Vagina (tissue), 2 donors: Measurements from ENCODE around the gene ETV5.

ENCODE experiments used
- POLR2A ChIP-seq, 2 donors: fragments of 450-650 bp; IDR thresholded peaks; one replicate each; pipeline ENCODE4 v1.6.1; 2017; ENCODE audit warnings: antibody characterized with exemption in 2 of 2, mild to moderate bottlenecking in 2 of 2, moderate library complexity in 2 of 2
- TF ChIP-seq, protein P1 (sequence below), 3 experiments: fragments of 450-650 bp in 2 of 3; fragments of 200-600 bp in 1 of 3; sonication (generic) in 1 of 3; IDR thresholded peaks; one replicate each; pipeline ENCODE4 v1.5.1; 2017 to 2019; ENCODE audit warnings: antibody characterized with exemption in 3 of 3, mild to moderate bottlenecking in 2 of 3, moderate library complexity in 2 of 3

GRCh38 chr3:186069199-186069598 is 39.7 kb downstream of the ETV5 start:
- TF ChIP-seq, protein P1, sequence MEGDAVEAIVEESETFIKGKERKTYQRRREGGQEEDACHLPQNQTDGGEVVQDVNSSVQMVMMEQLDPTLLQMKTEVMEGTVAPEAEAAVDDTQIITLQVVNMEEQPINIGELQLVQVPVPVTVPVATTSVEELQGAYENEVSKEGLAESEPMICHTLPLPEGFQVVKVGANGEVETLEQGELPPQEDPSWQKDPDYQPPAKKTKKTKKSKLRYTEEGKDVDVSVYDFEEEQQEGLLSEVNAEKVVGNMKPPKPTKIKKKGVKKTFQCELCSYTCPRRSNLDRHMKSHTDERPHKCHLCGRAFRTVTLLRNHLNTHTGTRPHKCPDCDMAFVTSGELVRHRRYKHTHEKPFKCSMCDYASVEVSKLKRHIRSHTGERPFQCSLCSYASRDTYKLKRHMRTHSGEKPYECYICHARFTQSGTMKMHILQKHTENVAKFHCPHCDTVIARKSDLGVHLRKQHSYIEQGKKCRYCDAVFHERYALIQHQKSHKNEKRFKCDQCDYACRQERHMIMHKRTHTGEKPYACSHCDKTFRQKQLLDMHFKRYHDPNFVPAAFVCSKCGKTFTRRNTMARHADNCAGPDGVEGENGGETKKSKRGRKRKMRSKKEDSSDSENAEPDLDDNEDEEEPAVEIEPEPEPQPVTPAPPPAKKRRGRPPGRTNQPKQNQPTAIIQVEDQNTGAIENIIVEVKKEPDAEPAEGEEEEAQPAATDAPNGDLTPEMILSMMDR (IDR thresholded peaks at IDR 0.05) = no peak
- TF ChIP-seq POLR2A (IDR thresholded peaks at IDR 0.05) = no peak
